ENCODE data around the gene GRIK4.

GRIK4 gene

GRCh38 chr11:120720760-120721159, 209.2 kb downstream of the GRIK4 start:
- no peaks in the 10 kb centered on the region for H3K9me3 ChIP-seq (ENCODE audit: control insufficient read depth in 2 of 2, low read length in 2 of 2)
- H3K9ac ChIP-seq (ENCODE audit: low read depth in 1 of 2, low read length in 2 of 2) = no peak overlapping the region
- no peaks in the 10 kb centered on the region for H3K36me3 ChIP-seq (ENCODE audit: control insufficient read depth in 2 of 2, insufficient read depth in 2 of 2, low read length in 2 of 2)
- H3K4me3 ChIP-seq (ENCODE audit: low read length in 2 of 2) = no peak overlapping the region
- peaks cover 0 to 3% of the 10 kb centered on the region in 2 donors for H3K27me3 ChIP-seq (ENCODE audit: control insufficient read depth in 2 of 2, insufficient read depth in 2 of 2, low read length in 2 of 2)
- no peaks in the 10 kb centered on the region for H3K4me1 ChIP-seq (ENCODE audit: control insufficient read depth in 2 of 2, insufficient read depth in 2 of 2, low read length in 2 of 2)
- no peak overlapping the region for H3K27ac ChIP-seq (ENCODE audit: low read depth in 2 of 2, low read length in 2 of 2)

DNA sequence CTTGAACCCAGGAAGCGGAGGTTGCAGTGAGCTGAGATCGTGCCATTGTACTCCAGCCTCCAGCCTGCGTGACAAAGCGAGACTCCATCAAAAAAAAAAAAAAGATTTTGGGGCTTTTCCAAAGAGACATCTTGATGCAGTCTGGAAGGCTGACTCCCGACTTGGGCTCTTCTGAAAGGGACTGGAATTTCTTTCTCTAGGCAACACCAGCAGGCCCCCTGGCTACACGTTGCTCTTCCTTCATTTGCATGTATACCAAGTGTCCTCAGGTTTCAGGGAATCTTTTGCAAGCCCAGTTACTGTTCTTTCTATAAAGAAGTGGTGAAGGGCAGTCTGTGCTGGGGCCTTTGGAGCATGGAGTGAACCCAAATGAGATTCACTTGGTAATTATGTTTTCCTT, 211.0 kb downstream of the GRIK4 start:
- H3K4me3 ChIP-seq (ENCODE audit: low read length in 2 of 2) = no peak overlapping the region
- H3K27me3 ChIP-seq (ENCODE audit: control insufficient read depth in 2 of 2, insufficient read depth in 2 of 2, low read length in 2 of 2) = no peaks in the 10 kb centered on the region
- H3K4me1 ChIP-seq (ENCODE audit: control insufficient read depth in 2 of 2, insufficient read depth in 2 of 2, low read length in 2 of 2) = no peaks in the 10 kb centered on the region
- peaks cover 0 to 4% of the 10 kb centered on the region in 2 donors for H3K9me3 ChIP-seq (ENCODE audit: control insufficient read depth in 2 of 2, low read length in 2 of 2)
- no peaks in the 10 kb centered on the region for H3K36me3 ChIP-seq (ENCODE audit: control insufficient read depth in 2 of 2, insufficient read depth in 2 of 2, low read length in 2 of 2)
- no peak overlapping the region for H3K9ac ChIP-seq (ENCODE audit: low read depth in 1 of 2, low read length in 2 of 2)
- no peak overlapping the region for H3K27ac ChIP-seq (ENCODE audit: low read depth in 2 of 2, low read length in 2 of 2)

- Histone ChIP-seq H3K9me3 (ENCODE audit: control insufficient read depth in 2 of 2, low read length in 2 of 2) (peaks cover 0 to 4% of the 10 kb centered on the region in 2 donors), H3K36me3 (ENCODE audit: control insufficient read depth in 2 of 2, insufficient read depth in 2 of 2, low read length in 2 of 2) (no peaks in the 10 kb centered on the region), H3K4me3 (ENCODE audit: low read length in 2 of 2) (no peak overlapping the region)
Observed at GRCh38 chr11:120723751-120724150, 212.2 kb downstream of the GRIK4 start.

GRCh38 chr11:120727752-120728151, 216.2 kb downstream of the GRIK4 start:
- Histone ChIP-seq H3K4me1 (ENCODE audit: control insufficient read depth in 2 of 2, insufficient read depth in 2 of 2, low read length in 2 of 2) (no peaks in the 10 kb centered on the region), H3K27ac (ENCODE audit: low read depth in 2 of 2, low read length in 2 of 2) (no peak overlapping the region), H3K27me3 (ENCODE audit: control insufficient read depth in 2 of 2, insufficient read depth in 2 of 2, low read length in 2 of 2) (no peaks in the 10 kb centered on the region), H3K4me3 (ENCODE audit: low read length in 2 of 2) (no peak overlapping the region), H3K36me3 (ENCODE audit: control insufficient read depth in 2 of 2, insufficient read depth in 2 of 2, low read length in 2 of 2) (no peaks in the 10 kb centered on the region), H3K9me3 (ENCODE audit: control insufficient read depth in 2 of 2, low read length in 2 of 2) (peaks cover 0 to 4% of the 10 kb centered on the region in 2 donors), H3K9ac (ENCODE audit: low read depth in 1 of 2, low read length in 2 of 2) (no peak overlapping the region)

More at GRCh38 chr11:120723751-120724150, 212.2 kb downstream of the GRIK4 start:
- no peak overlapping the region for H3K27ac ChIP-seq (ENCODE audit: low read depth in 2 of 2, low read length in 2 of 2)
- no peaks in the 10 kb centered on the region for H3K27me3 ChIP-seq (ENCODE audit: control insufficient read depth in 2 of 2, insufficient read depth in 2 of 2, low read length in 2 of 2)
- H3K4me1 ChIP-seq (ENCODE audit: control insufficient read depth in 2 of 2, insufficient read depth in 2 of 2, low read length in 2 of 2) = no peaks in the 10 kb centered on the region
- no peak overlapping the region for H3K9ac ChIP-seq (ENCODE audit: low read depth in 1 of 2, low read length in 2 of 2)

DNA sequence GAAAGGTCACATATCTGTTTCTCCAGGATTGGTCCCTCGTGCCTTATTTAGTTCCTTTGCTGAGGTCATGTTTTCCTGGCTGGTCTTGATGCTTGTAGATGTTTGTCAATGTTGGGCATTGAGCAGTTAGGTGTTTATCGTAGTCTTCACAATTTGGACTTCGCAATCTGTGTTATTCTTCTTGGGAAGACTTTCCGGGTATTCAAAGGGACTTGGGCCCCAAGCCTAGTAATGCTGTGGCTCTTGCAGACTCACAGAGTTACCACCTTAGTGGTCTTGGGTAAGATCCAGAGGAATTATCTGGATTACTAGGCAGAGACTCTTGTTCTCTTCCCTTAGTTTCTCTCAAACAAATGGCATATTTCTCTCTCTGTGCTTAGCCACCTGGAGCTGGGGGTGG, 223.5 kb downstream of the GRIK4 start:
- Histone ChIP-seq H3K9me3 (ENCODE audit: control insufficient read depth in 2 of 2, low read length in 2 of 2) (no peaks in the 10 kb centered on the region), H3K27me3 (ENCODE audit: control insufficient read depth in 2 of 2, insufficient read depth in 2 of 2, low read length in 2 of 2) (no peaks in the 10 kb centered on the region), H3K27ac (ENCODE audit: low read depth in 2 of 2, low read length in 2 of 2) (no peak overlapping the region), H3K36me3 (ENCODE audit: control insufficient read depth in 2 of 2, insufficient read depth in 2 of 2, low read length in 2 of 2) (no peaks in the 10 kb centered on the region), H3K4me1 (ENCODE audit: control insufficient read depth in 2 of 2, insufficient read depth in 2 of 2, low read length in 2 of 2) (no peaks in the 10 kb centered on the region), H3K9ac (ENCODE audit: low read depth in 1 of 2, low read length in 2 of 2) (no peak overlapping the region), H3K4me3 (ENCODE audit: low read length in 2 of 2) (no peak overlapping the region)

GRCh38 chr11:120738516-120739046, 227.0 kb downstream of the GRIK4 start:
- no peak overlapping the region for H3K27ac ChIP-seq (ENCODE audit: low read depth in 2 of 2, low read length in 2 of 2)
- H3K36me3 ChIP-seq (ENCODE audit: control insufficient read depth in 2 of 2, insufficient read depth in 2 of 2, low read length in 2 of 2) = no peaks in the 10 kb centered on the region

DNA sequence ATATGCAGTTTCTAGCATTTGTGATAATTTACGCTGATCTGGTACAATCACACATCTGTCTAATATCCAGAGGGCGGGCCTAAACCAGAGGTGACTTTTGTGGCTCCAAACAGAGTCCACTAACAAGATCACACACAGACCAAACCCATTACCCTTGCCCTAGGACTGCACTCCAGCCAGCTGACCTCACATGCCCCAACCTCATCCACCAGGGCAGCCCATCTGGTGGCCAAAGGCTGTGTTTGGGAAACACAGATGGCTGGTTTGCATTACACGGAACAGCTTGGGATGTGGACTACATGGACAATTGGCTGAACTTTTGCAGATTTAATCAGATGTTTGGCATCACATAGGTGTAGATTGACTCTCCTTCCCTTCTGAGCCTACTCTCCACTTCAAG, 228.2 kb downstream of the GRIK4 start:
- no peak overlapping the region for H3K4me3 ChIP-seq (ENCODE audit: low read length in 2 of 2)
- no peaks in the 10 kb centered on the region for H3K36me3 ChIP-seq (ENCODE audit: control insufficient read depth in 2 of 2, insufficient read depth in 2 of 2, low read length in 2 of 2)
- H3K9ac ChIP-seq (ENCODE audit: low read depth in 1 of 2, low read length in 2 of 2) = no peak overlapping the region
- H3K27me3 ChIP-seq (ENCODE audit: control insufficient read depth in 2 of 2, insufficient read depth in 2 of 2, low read length in 2 of 2) = no peaks in the 10 kb centered on the region
- H3K4me1 ChIP-seq (ENCODE audit: control insufficient read depth in 2 of 2, insufficient read depth in 2 of 2, low read length in 2 of 2) = no peaks in the 10 kb centered on the region
- H3K27ac ChIP-seq (ENCODE audit: low read depth in 2 of 2, low read length in 2 of 2) = no peak overlapping the region
- no peaks in the 10 kb centered on the region for H3K9me3 ChIP-seq (ENCODE audit: control insufficient read depth in 2 of 2, low read length in 2 of 2)

More at GRCh38 chr11:120738516-120739046, 227.0 kb downstream of the GRIK4 start:
- Histone ChIP-seq H3K27me3 (ENCODE audit: control insufficient read depth in 2 of 2, insufficient read depth in 2 of 2, low read length in 2 of 2) (no peaks in the 10 kb centered on the region), H3K4me1 (ENCODE audit: control insufficient read depth in 2 of 2, insufficient read depth in 2 of 2, low read length in 2 of 2) (no peaks in the 10 kb centered on the region), H3K9ac (ENCODE audit: low read depth in 1 of 2, low read length in 2 of 2) (no peak overlapping the region), H3K9me3 (ENCODE audit: control insufficient read depth in 2 of 2, low read length in 2 of 2) (no peaks in the 10 kb centered on the region), H3K4me3 (ENCODE audit: low read length in 2 of 2) (no peak overlapping the region)

- Histone ChIP-seq H3K27me3 (ENCODE audit: control insufficient read depth in 2 of 2, insufficient read depth in 2 of 2, low read length in 2 of 2) (no peaks in the 10 kb centered on the region), H3K4me3 (ENCODE audit: low read length in 2 of 2) (no peak overlapping the region), H3K9ac (ENCODE audit: low read depth in 1 of 2, low read length in 2 of 2) (no peak overlapping the region), H3K36me3 (ENCODE audit: control insufficient read depth in 2 of 2, insufficient read depth in 2 of 2, low read length in 2 of 2) (no peaks in the 10 kb centered on the region), H3K4me1 (ENCODE audit: control insufficient read depth in 2 of 2, insufficient read depth in 2 of 2, low read length in 2 of 2) (no peaks in the 10 kb centered on the region), H3K9me3 (ENCODE audit: control insufficient read depth in 2 of 2, low read length in 2 of 2) (no peaks in the 10 kb centered on the region), H3K27ac (ENCODE audit: low read depth in 2 of 2, low read length in 2 of 2) (no peak overlapping the region)
Observed at GRCh38 chr11:120740380-120740779, 228.8 kb downstream of the GRIK4 start.

- Histone ChIP-seq H3K27ac (ENCODE audit: low read depth in 2 of 2, low read length in 2 of 2) (no peak overlapping the region), H3K4me3 (ENCODE audit: low read length in 2 of 2) (no peak overlapping the region), H3K9ac (ENCODE audit: low read depth in 1 of 2, low read length in 2 of 2) (no peak overlapping the region), H3K27me3 (ENCODE audit: control insufficient read depth in 2 of 2, insufficient read depth in 2 of 2, low read length in 2 of 2) (peaks cover 0 to 11% of the 10 kb centered on the region in 2 donors), H3K36me3 (ENCODE audit: control insufficient read depth in 2 of 2, insufficient read depth in 2 of 2, low read length in 2 of 2) (no peaks in the 10 kb centered on the region), H3K4me1 (ENCODE audit: control insufficient read depth in 2 of 2, insufficient read depth in 2 of 2, low read length in 2 of 2) (no peaks in the 10 kb centered on the region), H3K9me3 (ENCODE audit: control insufficient read depth in 2 of 2, low read length in 2 of 2) (no peaks in the 10 kb centered on the region)
Observed at GRCh38 chr11:120744016-120744994, 232.8 kb downstream of the GRIK4 start.

DNA sequence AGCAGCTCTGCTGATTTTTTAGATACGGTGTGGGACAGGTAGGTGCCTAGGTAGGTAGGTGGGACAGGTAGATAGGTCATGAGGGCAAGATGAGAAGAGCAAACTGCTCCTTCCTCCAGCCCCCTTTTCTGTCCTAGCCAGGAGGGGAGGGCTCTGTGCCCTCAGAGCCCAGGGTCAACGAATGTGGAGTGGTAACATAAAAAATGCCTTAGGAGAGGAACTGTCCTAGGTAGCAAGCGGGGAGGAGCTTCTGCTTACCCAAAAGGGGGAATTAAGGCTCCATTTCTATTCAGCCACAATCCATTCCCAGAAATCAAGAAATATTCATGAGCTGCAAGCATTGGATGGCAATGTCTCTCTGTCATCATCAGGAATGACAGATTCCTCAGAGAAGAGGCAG, 234.8 kb downstream of the GRIK4 start:
- H3K27ac ChIP-seq (ENCODE audit: low read depth in 2 of 2, low read length in 2 of 2) = no peak overlapping the region
- H3K9me3 ChIP-seq (ENCODE audit: control insufficient read depth in 2 of 2, low read length in 2 of 2) = no peaks in the 10 kb centered on the region
- H3K4me3 ChIP-seq (ENCODE audit: low read length in 2 of 2) = no peak overlapping the region
- peaks cover 0 to 13% of the 10 kb centered on the region in 2 donors for H3K27me3 ChIP-seq (ENCODE audit: control insufficient read depth in 2 of 2, insufficient read depth in 2 of 2, low read length in 2 of 2)
- H3K36me3 ChIP-seq (ENCODE audit: control insufficient read depth in 2 of 2, insufficient read depth in 2 of 2, low read length in 2 of 2) = no peaks in the 10 kb centered on the region
- no peaks in the 10 kb centered on the region for H3K4me1 ChIP-seq (ENCODE audit: control insufficient read depth in 2 of 2, insufficient read depth in 2 of 2, low read length in 2 of 2)
- no peak overlapping the region for H3K9ac ChIP-seq (ENCODE audit: low read depth in 1 of 2, low read length in 2 of 2)

Measured in mucosa of rectum (tissue), 2 donors.